ENCODE results near the gene CLEC7A. TPM values are rescaled to one million over a fixed set of nuclear protein-coding genes. Genes with fewer than 3 reads are reported as not detected.

Gene CLEC7A
- total RNA-seq, 1 donor from 2014 or later = not detected

GRCh38 chr12:10067264-10067663 lies 62.7 kb downstream of the CLEC7A start:
- Mint-ChIP-seq H3K27me3 (ENCODE audit: low read depth) (no peaks in the 10 kb centered on the region), H3K27ac (ENCODE audit: unreplicated experiment) (peak overlapping the region; percentile 29), H3K4me3 (no peak overlapping the region), H3K9me3 (peaks cover 4% of the 10 kb centered on the region), H3K36me3 (ENCODE audit: low read depth) (no peaks in the 10 kb centered on the region), H3K4me1 (peaks cover 42% of the 10 kb centered on the region)
- no peak for TF ChIP-seq CTCF (conservative IDR thresholded peaks at IDR 0.05)
- no peak for DNase-seq (ENCODE audit: low read depth, low spot score)

Other genes with a start within 250 kb of the CLEC7A start
- not detected in 2 replicates for gene KLRF2, start 248.7 kb downstream of the CLEC7A start, total RNA-seq
- gene CLEC2A, start 197.8 kb downstream of the CLEC7A start, total RNA-seq = not detected in 2 replicates
- gene CLEC12A, start 158.8 kb downstream of the CLEC7A start, total RNA-seq = not detected in 2 replicates
- not detected in 2 replicates for gene CLEC1B, start 131.1 kb downstream of the CLEC7A start, total RNA-seq
- gene CLEC12B, start 119.6 kb downstream of the CLEC7A start, total RNA-seq = not detected in 2 replicates
- not detected in 2 replicates for gene CLEC9A, start 99.5 kb downstream of the CLEC7A start, total RNA-seq
- not detected in 2 replicates for gene CLEC1A, start 31.2 kb downstream of the CLEC7A start, total RNA-seq
- not detected in 2 replicates for gene OLR1, start 41.9 kb upstream of the CLEC7A start, total RNA-seq
- gene TMEM52B, start 48.8 kb upstream of the CLEC7A start, total RNA-seq = not detected in 2 replicates
- 16.0 and 17.4 TPM in 2 replicates for gene GABARAPL1, start 82.7 kb upstream of the CLEC7A start, total RNA-seq
- 0.12 TPM in 1 of 2 replicates, not detected in the other for gene KLRD1, start 177.7 kb upstream of the CLEC7A start, total RNA-seq

Measured in neural crest cell (in vitro differentiated cells).